Uterus (tissue), 2 donors: ENCODE data around the gene FASN.
"Not testable (repeated sequence)": the region's sequence is repeated elsewhere in the genome, so short reads cannot be mapped to it uniquely, and the experiment has no call there.

Source experiments
- CTCF ChIP-seq, 4 experiments: fragments of 200-600 bp in 2 of 4; fragments of 450-650 bp in 2 of 4; sonication (generic) in 2 of 4; IDR thresholded peaks; one replicate each; pipeline ENCODE4 v1.5.1; 2016 to 2019; ENCODE audit warnings: antibody characterized with exemption in 4 of 4, mild to moderate bottlenecking in 2 of 4, moderate library complexity in 1 of 4
- POLR2A ChIP-seq, 2 donors: fragments of 450-650 bp; IDR thresholded peaks; one replicate each; pipeline ENCODE4 v1.6.1; 2016; ENCODE audit warnings: antibody characterized with exemption in 2 of 2, mild to moderate bottlenecking in 1 of 2, moderate library complexity in 1 of 2

DNA sequence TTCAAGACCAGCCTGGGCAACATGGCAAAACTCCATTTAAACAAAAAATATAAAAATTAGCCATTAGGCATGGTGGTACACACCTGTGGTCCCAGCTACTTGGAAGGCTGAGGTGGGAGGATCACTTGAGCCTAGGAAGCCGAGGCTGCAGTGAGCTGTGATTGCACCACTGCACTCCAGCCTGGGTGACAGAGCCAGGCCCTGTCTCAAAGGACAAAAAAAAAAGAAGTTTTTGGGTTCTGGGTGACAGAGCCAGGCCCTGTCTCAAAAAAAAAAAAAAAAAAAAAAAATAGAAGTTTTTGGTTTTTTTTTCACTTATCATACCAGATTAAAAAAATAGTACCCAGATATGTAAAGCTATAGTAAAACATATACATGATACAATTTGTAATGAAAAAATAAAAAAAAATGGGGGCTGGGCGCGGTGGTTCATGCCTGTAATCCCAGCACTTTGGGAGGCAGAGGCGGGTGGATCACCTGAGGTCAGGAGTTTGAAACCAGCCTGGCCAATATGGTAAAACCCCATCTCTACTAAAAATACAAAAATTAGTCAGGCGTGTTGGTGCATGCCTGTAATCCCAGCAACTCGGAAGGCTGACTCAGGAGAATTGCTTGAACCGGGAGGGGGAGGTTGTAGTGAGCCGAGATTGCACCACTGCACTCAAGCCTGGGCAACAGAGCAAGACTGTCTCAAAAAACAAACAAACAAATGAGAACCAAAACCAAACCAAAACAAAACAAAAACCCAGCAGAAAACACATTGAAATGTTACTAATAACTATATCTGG, 35.3 kb upstream of the FASN start:
- TF ChIP-seq CTCF, POLR2A (IDR thresholded peaks at IDR 0.05): not testable (repeated sequence)
